H9 (cell line): ENCODE measurements around the gene EVI2A. TPM values are rescaled to one million over a fixed set of nuclear protein-coding genes. Genes with fewer than 3 reads are reported as not detected.

Source experiments
- DNase-seq: peaks from one replicate; pipeline ENCODE4 v3.0.0-alpha.2; 2017
- H2AFZ ChIP-seq: one replicate; pipeline ENCODE4 v1.6.1; 2013; ENCODE audit warnings: mild to moderate bottlenecking, low read length, control low read depth, moderate library complexity
- H2AK5ac ChIP-seq: 2 replicates; pipeline ENCODE4 v1.6.1; 2013; ENCODE audit warnings: low read length, control low read depth, mixed read lengths; ENCODE audit not compliant: insufficient read length
- H2BK120ac ChIP-seq: one replicate; pipeline ENCODE4 v1.6.1; 2013; ENCODE audit warnings: low read depth, mild to moderate bottlenecking, low read length, control low read depth, inconsistent platforms; ENCODE audit not compliant: poor library complexity, severe bottlenecking
- H2BK12ac ChIP-seq: 2 replicates; pipeline ENCODE4 v1.6.1; 2013; ENCODE audit warnings: low read length, control low read depth, mixed read lengths, low read depth; ENCODE audit not compliant: insufficient read length
- H2BK15ac ChIP-seq: 2 replicates; pipeline ENCODE4 v1.6.1; 2013; ENCODE audit warnings: low read depth, low read length, control low read depth
- H2BK20ac ChIP-seq: one replicate; pipeline ENCODE4 v1.6.1; 2013; ENCODE audit warnings: low read depth, mild to moderate bottlenecking, low read length, control low read depth, inconsistent platforms; ENCODE audit not compliant: poor library complexity, severe bottlenecking
- H2BK5ac ChIP-seq: 2 replicates; pipeline ENCODE4 v1.6.1; 2013; ENCODE audit warnings: low read length, control low read depth, mixed read lengths; ENCODE audit not compliant: insufficient read length
- H3K14ac ChIP-seq: 2 replicates; pipeline ENCODE4 v1.6.1; 2013; ENCODE audit warnings: low read length, control low read depth; ENCODE audit not compliant: insufficient read depth
- H3K18ac ChIP-seq: 2 replicates; pipeline ENCODE4 v1.6.1; 2013; ENCODE audit warnings: low read depth, mild to moderate bottlenecking, mixed read lengths, low read length, control low read depth; ENCODE audit not compliant: insufficient read length
- H3K23ac ChIP-seq: 2 replicates; pipeline ENCODE4 v1.6.1; 2013; ENCODE audit warnings: low read length, control low read depth, mixed read lengths, low read depth; ENCODE audit not compliant: insufficient read length
- H3K23me2 ChIP-seq: 2 replicates; pipeline ENCODE4 v1.6.1; 2013; ENCODE audit warnings: low read depth, mild to moderate bottlenecking, mixed read lengths, low read length, control low read depth; ENCODE audit not compliant: insufficient read length, poor library complexity, severe bottlenecking
- H3K27ac ChIP-seq: 2 replicates; pipeline ENCODE4 v1.5.1; 2013; ENCODE audit warnings: low read length, control low read depth, mixed read lengths, low read depth; ENCODE audit not compliant: insufficient read length
- H3K27me3 ChIP-seq: 2 replicates; pipeline ENCODE4 v1.6.1; 2013; ENCODE audit warnings: low read length, control low read depth, inconsistent platforms; ENCODE audit not compliant: insufficient read depth
- H3K4ac ChIP-seq: 2 replicates; pipeline ENCODE4 v1.6.1; 2013; ENCODE audit warnings: low read depth, mild to moderate bottlenecking, control low read depth, inconsistent platforms, low read length, moderate library complexity
- H3K4me1 ChIP-seq: 2 replicates; pipeline ENCODE4 v1.6.1; 2013; ENCODE audit warnings: low read length, control low read depth, inconsistent platforms; ENCODE audit not compliant: insufficient read depth
- H3K4me2 ChIP-seq: 2 replicates; pipeline ENCODE4 v1.6.1; 2013; ENCODE audit warnings: low read length, control low read depth, mixed read lengths; ENCODE audit not compliant: insufficient read length, insufficient read depth
- H3K56ac ChIP-seq: 2 replicates; pipeline ENCODE4 v1.6.1; 2013; ENCODE audit warnings: low read depth, mild to moderate bottlenecking, mixed read lengths, low read length, control low read depth; ENCODE audit not compliant: insufficient read length
- H3K79me1 ChIP-seq: 2 replicates; pipeline ENCODE4 v1.6.1; 2013; ENCODE audit warnings: low read depth, mild to moderate bottlenecking, moderate library complexity, low read length, control low read depth, inconsistent platforms; ENCODE audit not compliant: insufficient read depth, poor library complexity, severe bottlenecking
- H3K79me2 ChIP-seq: 2 replicates; pipeline ENCODE4 v1.6.1; 2013; ENCODE audit warnings: low read length, control low read depth, inconsistent platforms; ENCODE audit not compliant: insufficient read depth
- H3K9ac ChIP-seq: 2 replicates; pipeline ENCODE4 v1.6.1; 2013; ENCODE audit warnings: low read length, control low read depth, mixed read lengths; ENCODE audit not compliant: insufficient read length; ENCODE audit errors: extremely low read depth
- H3K9me3 ChIP-seq: one replicate; pipeline ENCODE4 v1.6.1; 2013; ENCODE audit warnings: low read depth, low read length, inconsistent platforms; ENCODE audit not compliant: control insufficient read depth
- H3T11ph ChIP-seq: one replicate; pipeline ENCODE4 v1.6.1; 2013; ENCODE audit warnings: mild to moderate bottlenecking, low read length, control low read depth, inconsistent platforms
- H4K20me1 ChIP-seq: one replicate; pipeline ENCODE4 v1.6.1; 2013; ENCODE audit not compliant: control insufficient read depth, insufficient read length, insufficient read depth
- H4K5ac ChIP-seq: 2 replicates; pipeline ENCODE4 v1.6.1; 2013; ENCODE audit warnings: low read depth, mild to moderate bottlenecking, mixed read lengths, low read length, control low read depth; ENCODE audit not compliant: insufficient read length
- H4K8ac ChIP-seq: replicated peaks from 2 replicates; pipeline ENCODE4 v1.6.1; 2013; ENCODE audit warnings: low read length, control low read depth, mixed read lengths, low read depth; ENCODE audit not compliant: insufficient read length
- H4K91ac ChIP-seq: 2 replicates; pipeline ENCODE4 v1.6.1; 2013; ENCODE audit warnings: low read depth, mild to moderate bottlenecking, moderate library complexity, mixed read lengths, low read length, control low read depth; ENCODE audit not compliant: insufficient read length
- H3K27ac Mint-ChIP-seq, 3 experiments: 2 replicates in 2 of 3; 3 replicates in 1 of 3; pipeline ENCODE4 v1.8.0; 2020 to 2021; ENCODE audit warnings: mixed read lengths in 3 of 3, mild to moderate bottlenecking in 1 of 3, moderate library complexity in 1 of 3
- H3K27me3 Mint-ChIP-seq: 2 replicates; pipeline ENCODE4 v1.8.0; 2021; ENCODE audit warnings: low read depth, mild to moderate bottlenecking, moderate library complexity, mixed read lengths
- H3K36me3 Mint-ChIP-seq, 3 experiments: 2 replicates in 2 of 3; 3 replicates in 1 of 3; pipeline ENCODE4 v1.8.0; 2020 to 2021; ENCODE audit warnings: low read depth in 3 of 3, mixed read lengths in 3 of 3; ENCODE audit not compliant: insufficient read depth in 1 of 3
- H3K4me1 Mint-ChIP-seq, 2 experiments: 2 replicates each; pipeline ENCODE4 v1.8.0; 2020; ENCODE audit warnings: mixed read lengths in 2 of 2
- H3K4me3 Mint-ChIP-seq, 2 experiments: 2 replicates in 1 of 2; 3 replicates in 1 of 2; pipeline ENCODE4 v1.8.0; 2020 to 2021; ENCODE audit warnings: mild to moderate bottlenecking in 2 of 2, mixed read lengths in 2 of 2, moderate library complexity in 1 of 2
- H3K9me3 Mint-ChIP-seq, 2 experiments: 2 replicates in 1 of 2; 3 replicates in 1 of 2; pipeline ENCODE4 v1.8.0; 2020; ENCODE audit warnings: mild to moderate bottlenecking in 2 of 2, mixed read lengths in 2 of 2, moderate library complexity in 1 of 2
- CTCF ChIP-seq: fragments of 200-600 bp; sonication (generic); conservative IDR thresholded peaks from 3 replicates; pipeline ENCODE4 v1.8.0; 2021; ENCODE audit warnings: antibody characterized with exemption, mild to moderate bottlenecking
- WGBS: extraction: QIAGEN DNeasy Blood & Tissue Kit; methylation state at CpG from one replicate; pipeline ENCODE4 v1.1.7; 2013; ENCODE audit warnings: missing lambda C conversion rate, low lambda C conversion rate, mixed read lengths; ENCODE audit not compliant: insufficient read length; ENCODE audit errors: extremely low coverage; 5-methylcytosine and 5-hydroxymethylcytosine counted together
- total RNA-seq: library from RNA; stranded (reverse); gene quantifications from 2 replicates; pipeline ENCODE4 v1.2.1, GENCODE V29; 2021

The EVI2A gene
- total RNA-seq, 1 experiment from 2014 or later: not detected

- Mint-ChIP-seq H3K27me3 (no peaks in the 10 kb centered on the region), H3K9me3 (no peaks in the 10 kb centered on the region), H3K4me1 (peaks cover 5 to 8% of the 10 kb centered on the region in 2 experiments), H3K27ac (peak overlapping the region in 1 of 3 experiments; percentile 39; a peak in 1 of 7 replicates), H3K36me3 (no peaks in the 10 kb centered on the region), H3K4me3 (no peak overlapping the region)
- no peak overlapping the region for H2AFZ ChIP-seq
- no peak overlapping the region for H2BK5ac ChIP-seq
- no peak overlapping the region for H4K91ac ChIP-seq
- no peak overlapping the region for H2BK12ac ChIP-seq
- no peak overlapping the region for H3K4me2 ChIP-seq
- DNase-seq: no peak
- H3K14ac ChIP-seq: no peak overlapping the region
- H4K20me1 ChIP-seq: no peaks in the 10 kb centered on the region
- peak overlapping the region; percentile 68 for H3K27ac ChIP-seq
- TF ChIP-seq CTCF: no peak
- no peak overlapping the region for H3K56ac ChIP-seq
- no peaks in the 10 kb centered on the region for H3K4me1 ChIP-seq
- H2BK20ac ChIP-seq: no peak overlapping the region
- H3T11ph ChIP-seq: no peak overlapping the region
- H4K5ac ChIP-seq: no peak overlapping the region
- H3K79me2 ChIP-seq: no peaks in the 10 kb centered on the region
- no peaks in the 10 kb centered on the region for H3K9me3 ChIP-seq
- H3K79me1 ChIP-seq: no peaks in the 10 kb centered on the region
- H3K9ac ChIP-seq: no peak overlapping the region
- no peak overlapping the region for H2BK15ac ChIP-seq
- no peak overlapping the region for H4K8ac ChIP-seq
- no peak overlapping the region for H3K18ac ChIP-seq
- WGBS: no CpG with 5 or more reads among the region's 5 CpGs
- H3K4ac ChIP-seq: no peak overlapping the region
- no peaks in the 10 kb centered on the region for H3K23me2 ChIP-seq
- H3K23ac ChIP-seq: no peak overlapping the region
- no peaks in the 10 kb centered on the region for H3K27me3 ChIP-seq
- H2BK120ac ChIP-seq: no peak overlapping the region
- H2AK5ac ChIP-seq: no peak overlapping the region
Measured at GRCh38 chr17:31318851-31319661, 2.4 kb downstream of the EVI2A start.
